H9 (cell line): ENCODE data around the gene SETD7. TPM values are rescaled to one million over a fixed set of nuclear protein-coding genes. Genes with fewer than 3 reads are reported as not detected.

Experiments
- DNase-seq: peaks from one replicate; pipeline ENCODE4 v3.0.0-alpha.2; 2017
- H2AFZ ChIP-seq: one replicate; pipeline ENCODE4 v1.6.1; 2013; ENCODE audit warnings: mild to moderate bottlenecking, low read length, control low read depth, moderate library complexity
- H2AK5ac ChIP-seq: 2 replicates; pipeline ENCODE4 v1.6.1; 2013; ENCODE audit warnings: low read length, control low read depth, mixed read lengths; ENCODE audit not compliant: insufficient read length
- H2BK120ac ChIP-seq: one replicate; pipeline ENCODE4 v1.6.1; 2013; ENCODE audit warnings: low read depth, mild to moderate bottlenecking, low read length, control low read depth, inconsistent platforms; ENCODE audit not compliant: poor library complexity, severe bottlenecking
- H2BK12ac ChIP-seq: 2 replicates; pipeline ENCODE4 v1.6.1; 2013; ENCODE audit warnings: low read length, control low read depth, mixed read lengths, low read depth; ENCODE audit not compliant: insufficient read length
- H2BK15ac ChIP-seq: 2 replicates; pipeline ENCODE4 v1.6.1; 2013; ENCODE audit warnings: low read depth, low read length, control low read depth
- H2BK20ac ChIP-seq: one replicate; pipeline ENCODE4 v1.6.1; 2013; ENCODE audit warnings: low read depth, mild to moderate bottlenecking, low read length, control low read depth, inconsistent platforms; ENCODE audit not compliant: poor library complexity, severe bottlenecking
- H2BK5ac ChIP-seq: 2 replicates; pipeline ENCODE4 v1.6.1; 2013; ENCODE audit warnings: low read length, control low read depth, mixed read lengths; ENCODE audit not compliant: insufficient read length
- H3K14ac ChIP-seq: 2 replicates; pipeline ENCODE4 v1.6.1; 2013; ENCODE audit warnings: low read length, control low read depth; ENCODE audit not compliant: insufficient read depth
- H3K18ac ChIP-seq: 2 replicates; pipeline ENCODE4 v1.6.1; 2013; ENCODE audit warnings: low read depth, mild to moderate bottlenecking, mixed read lengths, low read length, control low read depth; ENCODE audit not compliant: insufficient read length
- H3K23ac ChIP-seq: 2 replicates; pipeline ENCODE4 v1.6.1; 2013; ENCODE audit warnings: low read length, control low read depth, mixed read lengths, low read depth; ENCODE audit not compliant: insufficient read length
- H3K23me2 ChIP-seq: 2 replicates; pipeline ENCODE4 v1.6.1; 2013; ENCODE audit warnings: low read depth, mild to moderate bottlenecking, mixed read lengths, low read length, control low read depth; ENCODE audit not compliant: insufficient read length, poor library complexity, severe bottlenecking
- H3K27ac ChIP-seq: 2 replicates; pipeline ENCODE4 v1.5.1; 2013; ENCODE audit warnings: low read length, control low read depth, mixed read lengths, low read depth; ENCODE audit not compliant: insufficient read length
- H3K27me3 ChIP-seq: 2 replicates; pipeline ENCODE4 v1.6.1; 2013; ENCODE audit warnings: low read length, control low read depth, inconsistent platforms; ENCODE audit not compliant: insufficient read depth
- H3K4ac ChIP-seq: 2 replicates; pipeline ENCODE4 v1.6.1; 2013; ENCODE audit warnings: low read depth, mild to moderate bottlenecking, control low read depth, inconsistent platforms, low read length, moderate library complexity
- H3K4me1 ChIP-seq: 2 replicates; pipeline ENCODE4 v1.6.1; 2013; ENCODE audit warnings: low read length, control low read depth, inconsistent platforms; ENCODE audit not compliant: insufficient read depth
- H3K4me2 ChIP-seq: 2 replicates; pipeline ENCODE4 v1.6.1; 2013; ENCODE audit warnings: low read length, control low read depth, mixed read lengths; ENCODE audit not compliant: insufficient read length, insufficient read depth
- H3K56ac ChIP-seq: 2 replicates; pipeline ENCODE4 v1.6.1; 2013; ENCODE audit warnings: low read depth, mild to moderate bottlenecking, mixed read lengths, low read length, control low read depth; ENCODE audit not compliant: insufficient read length
- H3K79me1 ChIP-seq: 2 replicates; pipeline ENCODE4 v1.6.1; 2013; ENCODE audit warnings: low read depth, mild to moderate bottlenecking, moderate library complexity, low read length, control low read depth, inconsistent platforms; ENCODE audit not compliant: insufficient read depth, poor library complexity, severe bottlenecking
- H3K79me2 ChIP-seq: 2 replicates; pipeline ENCODE4 v1.6.1; 2013; ENCODE audit warnings: low read length, control low read depth, inconsistent platforms; ENCODE audit not compliant: insufficient read depth
- H3K9ac ChIP-seq: 2 replicates; pipeline ENCODE4 v1.6.1; 2013; ENCODE audit warnings: low read length, control low read depth, mixed read lengths; ENCODE audit not compliant: insufficient read length; ENCODE audit errors: extremely low read depth
- H3K9me3 ChIP-seq: one replicate; pipeline ENCODE4 v1.6.1; 2013; ENCODE audit warnings: low read depth, low read length, inconsistent platforms; ENCODE audit not compliant: control insufficient read depth
- H3T11ph ChIP-seq: one replicate; pipeline ENCODE4 v1.6.1; 2013; ENCODE audit warnings: mild to moderate bottlenecking, low read length, control low read depth, inconsistent platforms
- H4K20me1 ChIP-seq: one replicate; pipeline ENCODE4 v1.6.1; 2013; ENCODE audit not compliant: control insufficient read depth, insufficient read length, insufficient read depth
- H4K5ac ChIP-seq: 2 replicates; pipeline ENCODE4 v1.6.1; 2013; ENCODE audit warnings: low read depth, mild to moderate bottlenecking, mixed read lengths, low read length, control low read depth; ENCODE audit not compliant: insufficient read length
- H4K8ac ChIP-seq: replicated peaks from 2 replicates; pipeline ENCODE4 v1.6.1; 2013; ENCODE audit warnings: low read length, control low read depth, mixed read lengths, low read depth; ENCODE audit not compliant: insufficient read length
- H4K91ac ChIP-seq: 2 replicates; pipeline ENCODE4 v1.6.1; 2013; ENCODE audit warnings: low read depth, mild to moderate bottlenecking, moderate library complexity, mixed read lengths, low read length, control low read depth; ENCODE audit not compliant: insufficient read length
- H3K27ac Mint-ChIP-seq, 3 experiments: 2 replicates in 2 of 3; 3 replicates in 1 of 3; pipeline ENCODE4 v1.8.0; 2020 to 2021; ENCODE audit warnings: mixed read lengths in 3 of 3, mild to moderate bottlenecking in 1 of 3, moderate library complexity in 1 of 3
- H3K27me3 Mint-ChIP-seq: 2 replicates; pipeline ENCODE4 v1.8.0; 2021; ENCODE audit warnings: low read depth, mild to moderate bottlenecking, moderate library complexity, mixed read lengths
- H3K36me3 Mint-ChIP-seq, 3 experiments: 2 replicates in 2 of 3; 3 replicates in 1 of 3; pipeline ENCODE4 v1.8.0; 2020 to 2021; ENCODE audit warnings: low read depth in 3 of 3, mixed read lengths in 3 of 3; ENCODE audit not compliant: insufficient read depth in 1 of 3
- H3K4me1 Mint-ChIP-seq, 2 experiments: 2 replicates each; pipeline ENCODE4 v1.8.0; 2020; ENCODE audit warnings: mixed read lengths in 2 of 2
- H3K4me3 Mint-ChIP-seq, 2 experiments: 2 replicates in 1 of 2; 3 replicates in 1 of 2; pipeline ENCODE4 v1.8.0; 2020 to 2021; ENCODE audit warnings: mild to moderate bottlenecking in 2 of 2, mixed read lengths in 2 of 2, moderate library complexity in 1 of 2
- H3K9me3 Mint-ChIP-seq, 2 experiments: 2 replicates in 1 of 2; 3 replicates in 1 of 2; pipeline ENCODE4 v1.8.0; 2020; ENCODE audit warnings: mild to moderate bottlenecking in 2 of 2, mixed read lengths in 2 of 2, moderate library complexity in 1 of 2
- CTCF ChIP-seq: fragments of 200-600 bp; sonication (generic); conservative IDR thresholded peaks from 3 replicates; pipeline ENCODE4 v1.8.0; 2021; ENCODE audit warnings: antibody characterized with exemption, mild to moderate bottlenecking
- WGBS: extraction: QIAGEN DNeasy Blood & Tissue Kit; methylation state at CpG from one replicate; pipeline ENCODE4 v1.1.7; 2013; ENCODE audit warnings: missing lambda C conversion rate, low lambda C conversion rate, mixed read lengths; ENCODE audit not compliant: insufficient read length; ENCODE audit errors: extremely low coverage; 5-methylcytosine and 5-hydroxymethylcytosine counted together
- total RNA-seq: library from RNA; stranded (reverse); gene quantifications from 2 replicates; pipeline ENCODE4 v1.2.1, GENCODE V29; 2021

SETD7 gene
- total RNA-seq, 1 experiment from 2014 or later, result 1.5 TPM

GRCh38 chr4:139508581-139509237 is 47.3 kb downstream of the SETD7 start:
- no peak for DNase-seq
- no peak overlapping the region for H2AK5ac ChIP-seq
- H3K23ac ChIP-seq, result no peak overlapping the region
- H3T11ph ChIP-seq, result no peak overlapping the region
- Mint-ChIP-seq H3K4me3 (no peak overlapping the region), H3K27me3 (no peaks in the 10 kb centered on the region; the same call in 1 of the 2 replicates), H3K36me3 (no peaks in the 10 kb centered on the region), H3K27ac (peak overlapping the region in 1 of 3 experiments; percentile 56; a peak in 2 of 7 replicates), H3K4me1 (peaks cover 14 to 24% of the 10 kb centered on the region in 2 experiments), H3K9me3 (no peaks in the 10 kb centered on the region)
- H3K4ac ChIP-seq, result no peak overlapping the region
- no peak overlapping the region for H4K5ac ChIP-seq
- H2BK5ac ChIP-seq, result no peak overlapping the region
- no peak overlapping the region for H4K8ac ChIP-seq
- WGBS, result no CpG with 5 or more reads among the region's 11 CpGs
- no peak overlapping the region for H3K56ac ChIP-seq
- H3K27ac ChIP-seq, result no peak overlapping the region
- no peak overlapping the region for H3K14ac ChIP-seq
- H3K79me2 ChIP-seq, result no peaks in the 10 kb centered on the region
- H3K79me1 ChIP-seq, result no peaks in the 10 kb centered on the region
- no peak overlapping the region for H4K91ac ChIP-seq
- H3K18ac ChIP-seq, result no peak overlapping the region
- no peaks in the 10 kb centered on the region for H3K4me1 ChIP-seq
- no peaks in the 10 kb centered on the region for H3K9me3 ChIP-seq
- no peak overlapping the region for H3K9ac ChIP-seq
- no peak overlapping the region for H2BK20ac ChIP-seq
- H3K4me2 ChIP-seq, result no peak overlapping the region
- H3K27me3 ChIP-seq, result no peaks in the 10 kb centered on the region
- H2BK15ac ChIP-seq, result no peak overlapping the region
- H4K20me1 ChIP-seq, result no peaks in the 10 kb centered on the region
- no peak overlapping the region for H2BK120ac ChIP-seq
- no peak for TF ChIP-seq CTCF
- no peak overlapping the region for H2AFZ ChIP-seq
- no peaks in the 10 kb centered on the region for H3K23me2 ChIP-seq
- H2BK12ac ChIP-seq, result no peak overlapping the region
